IMR-90 (cell line): Measurements from ENCODE around the gene PRKCH. TPM values are rescaled to one million over a fixed set of nuclear protein-coding genes. Genes with fewer than 3 reads are reported as not detected.

Experiments
- ATAC-seq: fragments of 200-7000 bp; cut with Tn5 transposase; 2 replicates; pipeline ENCODE4 v1.9.1; 2020; ENCODE audit warnings: low read depth, mild to moderate bottlenecking, moderate library complexity
- BruUV-seq: library from RNA; stranded (reverse); fragments of 400-500 nt; replicated peaks from 2 replicates; lab custom pipeline; 2021; lab: Mats Ljungman, UMichigan
- CTCF ChIA-PET: fragments of 300-600 bp; formaldehyde crosslinking; extraction: SDS; loops from one replicate; lab custom pipeline; 2021; ENCODE audit warnings: antibody characterized with exemption; lab: Yijun Ruan, JAX
- POLR2A ChIA-PET: fragments of 300-600 bp; sonication (Branson Sonifier 250); formaldehyde crosslinking; loops from one replicate; lab custom pipeline; 2022; ENCODE audit warnings: antibody characterized with exemption; ENCODE audit not compliant: unreplicated experiment; lab: Charles Lee
- DNase-seq: peaks from one replicate; pipeline ENCODE4 v3.0.0; 2013
- H2AFZ ChIP-seq: replicated peaks from 2 replicates; pipeline ENCODE3; 2013; ENCODE audit warnings: low read length, mild to moderate bottlenecking; ENCODE audit not compliant: poor library complexity
- H2AK5ac ChIP-seq: 2 replicates; pipeline ENCODE4 v1.6.1; 2013; ENCODE audit warnings: low read depth, low read length, inconsistent platforms
- H2AK9ac ChIP-seq: replicated peaks from 2 replicates; pipeline ENCODE3; 2013; ENCODE audit warnings: mild to moderate bottlenecking, low read depth, low read length, moderate library complexity; ENCODE audit not compliant: poor library complexity
- H2BK120ac ChIP-seq: 2 replicates; pipeline ENCODE4 v1.6.1; 2013; ENCODE audit warnings: low read depth, low read length, inconsistent platforms
- H2BK15ac ChIP-seq: 3 replicates; pipeline ENCODE4 v1.6.1; 2013; ENCODE audit warnings: low read depth, low read length, inconsistent platforms
- H2BK20ac ChIP-seq: 2 replicates; pipeline ENCODE4 v1.6.1; 2013; ENCODE audit warnings: low read depth, mild to moderate bottlenecking, inconsistent platforms, low read length, moderate library complexity
- H2BK5ac ChIP-seq: 2 replicates; pipeline ENCODE4 v1.6.1; 2013; ENCODE audit warnings: mild to moderate bottlenecking, low read depth, low read length, inconsistent platforms; ENCODE audit not compliant: poor library complexity, severe bottlenecking
- H3K14ac ChIP-seq: replicated peaks from 2 replicates; pipeline ENCODE4 v1.6.1; 2013; ENCODE audit warnings: low read depth, low read length, inconsistent platforms
- H3K18ac ChIP-seq: 2 replicates; pipeline ENCODE4 v1.6.1; 2013; ENCODE audit warnings: low read depth, low read length, control low read depth
- H3K23ac ChIP-seq: 2 replicates; pipeline ENCODE4 v1.6.1; 2013; ENCODE audit warnings: low read depth, low read length, inconsistent platforms
- H3K27ac ChIP-seq: 2 replicates; pipeline ENCODE4 v1.5.1; 2013; ENCODE audit warnings: mild to moderate bottlenecking, control low read depth, low read length; ENCODE audit not compliant: insufficient read depth
- H3K27me3 ChIP-seq: 2 replicates; pipeline ENCODE4 v1.6.1; 2013; ENCODE audit warnings: low read length; ENCODE audit not compliant: control insufficient read depth, insufficient read depth
- H3K36me3 ChIP-seq: 2 replicates; pipeline ENCODE4 v1.6.1; 2013; ENCODE audit warnings: low read length, mixed read lengths; ENCODE audit not compliant: control insufficient read depth, insufficient read depth
- H3K4ac ChIP-seq: 2 replicates; pipeline ENCODE4 v1.6.1; 2013; ENCODE audit warnings: low read depth, low read length, inconsistent platforms
- H3K4me1 ChIP-seq: 2 replicates; pipeline ENCODE4 v1.6.1; 2013; ENCODE audit warnings: low read length, mixed read lengths; ENCODE audit not compliant: control insufficient read depth, insufficient read depth
- H3K4me2 ChIP-seq: 2 replicates; pipeline ENCODE4 v1.6.1; 2013; ENCODE audit warnings: low read depth, mild to moderate bottlenecking, control low read depth, low read length, moderate library complexity
- H3K4me3 ChIP-seq: 2 replicates; pipeline ENCODE4 v1.5.1; 2013; ENCODE audit warnings: low read depth, mild to moderate bottlenecking, control low read depth, low read length, moderate library complexity; ENCODE audit not compliant: insufficient read depth
- H3K56ac ChIP-seq: 2 replicates; pipeline ENCODE4 v1.6.1; 2013; ENCODE audit warnings: low read length, inconsistent platforms; ENCODE audit not compliant: insufficient read depth; ENCODE audit errors: extremely low read depth
- H3K79me1 ChIP-seq, 2 experiments: 2 replicates each; pipeline ENCODE4 v1.6.1; 2013; ENCODE audit warnings: low read length in 2 of 2, inconsistent platforms in 1 of 2, low read depth in 1 of 2
- H3K9ac ChIP-seq: 2 replicates; pipeline ENCODE4 v1.6.1; 2013; ENCODE audit warnings: low read depth, low read length, control low read depth
- H3K9me1 ChIP-seq: 2 replicates; pipeline ENCODE4 v1.6.1; 2013; ENCODE audit warnings: low read length, inconsistent platforms; ENCODE audit not compliant: insufficient read depth
- H3K9me3 ChIP-seq: 2 replicates; pipeline ENCODE4 v1.6.1; 2013; ENCODE audit warnings: low read length; ENCODE audit not compliant: control insufficient read depth, insufficient read depth
- H4K20me1 ChIP-seq: 2 replicates; pipeline ENCODE4 v1.6.1; 2013; ENCODE audit warnings: low read length, inconsistent platforms; ENCODE audit not compliant: insufficient read depth
- H4K5ac ChIP-seq: 2 replicates; pipeline ENCODE4 v1.6.1; 2013; ENCODE audit warnings: mild to moderate bottlenecking, low read depth, low read length, control low read depth
- H4K8ac ChIP-seq, 2 experiments: 2 replicates each; pipeline ENCODE4 v1.6.1; 2013; ENCODE audit warnings: low read depth in 2 of 2, low read length in 2 of 2, control low read depth in 1 of 2, inconsistent platforms in 1 of 2
- H4K91ac ChIP-seq: 2 replicates; pipeline ENCODE4 v1.6.1; 2013; ENCODE audit warnings: low read depth, low read length, inconsistent platforms; ENCODE audit not compliant: insufficient read depth
- CEBPB ChIP-seq: IDR thresholded peaks from 2 replicates; pipeline ENCODE4 v1.6.1; 2012; ENCODE audit warnings: low read depth, low read length, improper control_type of control experiment
- CHD1 ChIP-seq: IDR thresholded peaks from 2 replicates; pipeline ENCODE4 v1.6.1; 2012; ENCODE audit warnings: low read depth, low read length, improper control_type of control experiment
- ELK1 ChIP-seq: fragments of 150-350 bp; IDR thresholded peaks from 2 replicates; pipeline ENCODE4 v1.6.1; 2016; ENCODE audit warnings: low read depth, mild to moderate bottlenecking, low read length, moderate library complexity, borderline replicate concordance
- FOS ChIP-seq: fragments of 150-350 bp; IDR thresholded peaks from 2 replicates; pipeline ENCODE4 v1.6.1; 2016; ENCODE audit warnings: low read depth, low read length
- MAZ ChIP-seq: IDR thresholded peaks from 2 replicates; pipeline ENCODE4 v1.6.1; 2012; ENCODE audit warnings: low read depth, mild to moderate bottlenecking, low read length, improper control_type of control experiment, moderate library complexity, borderline replicate concordance
- MXI1 ChIP-seq: IDR thresholded peaks from 2 replicates; pipeline ENCODE4 v1.6.1; 2012; ENCODE audit warnings: low read depth, mild to moderate bottlenecking, low read length, moderate library complexity, borderline replicate concordance
- NFE2L2 ChIP-seq: fragments of 150-350 bp; IDR thresholded peaks from 2 replicates; pipeline ENCODE4 v1.6.1; 2016; ENCODE audit warnings: low read depth, mild to moderate bottlenecking, low read length
- POLR2A ChIP-seq: IDR thresholded peaks from 2 replicates; pipeline ENCODE4 v1.6.1; 2012; ENCODE audit warnings: mild to moderate bottlenecking, low read depth, low read length
- RCOR1 ChIP-seq: IDR thresholded peaks from 2 replicates; pipeline ENCODE4 v1.6.1; 2012; ENCODE audit warnings: mild to moderate bottlenecking, low read length, improper control_type of control experiment; ENCODE audit not compliant: insufficient replicate concordance
- RFX5 ChIP-seq: IDR thresholded peaks from 2 replicates; pipeline ENCODE4 v1.8.0; 2012; ENCODE audit warnings: low read depth, mild to moderate bottlenecking, low read length, moderate library complexity
- SMC3 ChIP-seq: fragments of 150-350 bp; IDR thresholded peaks from 2 replicates; pipeline ENCODE4 v1.6.1; 2016; ENCODE audit warnings: low read depth, mild to moderate bottlenecking, antibody characterized with exemption, low read length, moderate library complexity
- WGBS, 2 experiments: methylation state at CpG; one replicate each; pipeline versions ENCODE4 v1.1.5 to v1.1.7; 2013; ENCODE audit warnings: missing lambda C conversion rate in 2 of 2; ENCODE audit not compliant: insufficient read length in 1 of 2; ENCODE audit errors: extremely low coverage in 2 of 2; 5-methylcytosine and 5-hydroxymethylcytosine counted together
- dilution Hi-C: fragments of 300-500 bp; cut with HindIII; formaldehyde crosslinking; loops from one replicate; pipeline ENCODE4 v1.14.3; 2018; ENCODE audit warnings: low sequenced_read_pairs; ENCODE audit not compliant: unreplicated experiment
- in situ Hi-C: fragments of 300-500 bp; cut with MboI; formaldehyde crosslinking; loops from 3 replicates; pipeline ENCODE4 v1.14.3; 2019; ENCODE audit warnings: low sequenced_read_pairs, inconsistent platforms, mixed read lengths
- intact Hi-C: fragments of 100-400 bp; cut with micrococcal nuclease; formaldehyde crosslinking; loops from 2 replicates; pipeline ENCODE4 v1.10.0; 2022
- polyA plus RNA-seq, 3 experiments: library from polyadenylated mRNA; depleted of rRNA; stranded (reverse); fragments of >200 nt; gene quantifications; 2 replicates each; pipeline ENCODE4 v1.2.3, GENCODE V29; 2012; ENCODE audit warnings: low replicate concordance in 1 of 3
- total RNA-seq: library from RNA; depleted of rRNA; stranded (reverse); fragments of >200 nt; gene quantifications from 2 replicates; pipeline ENCODE4 v1.2.3, GENCODE V29; 2012
- TF ChIP-seq, protein P1 (sequence below): conservative IDR thresholded peaks from 2 replicates; pipeline ENCODE4 v1.5.1; 2012; ENCODE audit warnings: mild to moderate bottlenecking, low read depth, low read length, improper control_type of control experiment
- TF ChIP-seq, protein P2 (sequence below): fragments of 150-350 bp; IDR thresholded peaks from 2 replicates; pipeline ENCODE4 v1.6.1; 2017; ENCODE audit warnings: mild to moderate bottlenecking, antibody characterized with exemption, low read length, low read depth

The PRKCH gene
- total and polyA plus RNA-seq, 2 of the 4 experiments (the other 2 are of a cell fraction) = 1.6 to 2.3 TPM

GRCh38 chr14:61488417-61489401, 167.3 kb downstream of the PRKCH start:
- Histone ChIP-seq H2BK15ac (peak overlapping the region; percentile 55; the same call in 1 of the 3 replicates), H3K27ac (no peak overlapping the region), H3K27me3 (no peaks in the 10 kb centered on the region), H3K9me3 (no peaks in the 10 kb centered on the region), H3K4ac (peak overlapping the region; percentile 55; the same call in 1 of the 2 replicates), H3K4me2 (no peak overlapping the region), H3K56ac (no peak overlapping the region), H4K5ac (no peak overlapping the region), H3K14ac (peak overlapping the region; percentile 14; the same call in 1 of the 2 replicates), H2AFZ (no peak overlapping the region), H3K9ac (no peak overlapping the region), H3K23ac (no peak overlapping the region), H4K8ac (no peak overlapping the region), H3K4me1 (peaks cover 15% of the 10 kb centered on the region), H2BK120ac (peak overlapping the region; percentile 69; the same call in 1 of the 2 replicates), H2BK20ac (peak overlapping the region; percentile 41; the same call in 1 of the 2 replicates), H3K9me1 (peaks cover 12% of the 10 kb centered on the region), H4K91ac (no peak overlapping the region), H2AK5ac (peak overlapping the region; percentile 63; the same call in 1 of the 2 replicates), H3K4me3 (no peak overlapping the region), H4K20me1 (no peaks in the 10 kb centered on the region), H3K36me3 (no peaks in the 10 kb centered on the region), H3K18ac (peak overlapping the region; percentile 57), H2AK9ac (no peak overlapping the region), H2BK5ac (no peak overlapping the region), H3K79me1 (peaks cover 5 to 8% of the 10 kb centered on the region in 2 experiments; a peak in 2 of 4 replicates)
- BruUV-seq = no TSS peak
- no CpG with 5 or more reads among the region's 4 CpGs for WGBS, 2 experiments
- in situ Hi-C loops (no loop called here), dilution Hi-C loops (no loop called here), intact Hi-C loops (no loop called here)
- ChIA-PET POLR2A (no interaction called here), CTCF (no interaction called here)
- DNase-seq = no peak
- no peak for ATAC-seq
- TF ChIP-seq CEBPB (no peak), POLR2A (no peak), NFE2L2 (no peak), RFX5 (no peak), RCOR1 (no peak), MAZ (no peak), MXI1 (no peak), CHD1 (no peak), ELK1 (no peak), FOS (no peak), SMC3 (no peak)
- TF ChIP-seq, protein P1, sequence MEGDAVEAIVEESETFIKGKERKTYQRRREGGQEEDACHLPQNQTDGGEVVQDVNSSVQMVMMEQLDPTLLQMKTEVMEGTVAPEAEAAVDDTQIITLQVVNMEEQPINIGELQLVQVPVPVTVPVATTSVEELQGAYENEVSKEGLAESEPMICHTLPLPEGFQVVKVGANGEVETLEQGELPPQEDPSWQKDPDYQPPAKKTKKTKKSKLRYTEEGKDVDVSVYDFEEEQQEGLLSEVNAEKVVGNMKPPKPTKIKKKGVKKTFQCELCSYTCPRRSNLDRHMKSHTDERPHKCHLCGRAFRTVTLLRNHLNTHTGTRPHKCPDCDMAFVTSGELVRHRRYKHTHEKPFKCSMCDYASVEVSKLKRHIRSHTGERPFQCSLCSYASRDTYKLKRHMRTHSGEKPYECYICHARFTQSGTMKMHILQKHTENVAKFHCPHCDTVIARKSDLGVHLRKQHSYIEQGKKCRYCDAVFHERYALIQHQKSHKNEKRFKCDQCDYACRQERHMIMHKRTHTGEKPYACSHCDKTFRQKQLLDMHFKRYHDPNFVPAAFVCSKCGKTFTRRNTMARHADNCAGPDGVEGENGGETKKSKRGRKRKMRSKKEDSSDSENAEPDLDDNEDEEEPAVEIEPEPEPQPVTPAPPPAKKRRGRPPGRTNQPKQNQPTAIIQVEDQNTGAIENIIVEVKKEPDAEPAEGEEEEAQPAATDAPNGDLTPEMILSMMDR = no peak
- TF ChIP-seq, protein P2, sequence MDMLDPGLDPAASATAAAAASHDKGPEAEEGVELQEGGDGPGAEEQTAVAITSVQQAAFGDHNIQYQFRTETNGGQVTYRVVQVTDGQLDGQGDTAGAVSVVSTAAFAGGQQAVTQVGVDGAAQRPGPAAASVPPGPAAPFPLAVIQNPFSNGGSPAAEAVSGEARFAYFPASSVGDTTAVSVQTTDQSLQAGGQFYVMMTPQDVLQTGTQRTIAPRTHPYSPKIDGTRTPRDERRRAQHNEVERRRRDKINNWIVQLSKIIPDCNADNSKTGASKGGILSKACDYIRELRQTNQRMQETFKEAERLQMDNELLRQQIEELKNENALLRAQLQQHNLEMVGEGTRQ = no peak
